IPS-15b (cell line): ENCODE measurements around the gene TNS4.

Experiments
- H3K27me3 ChIP-seq: one replicate; pipeline ENCODE4 v1.6.1; 2013; ENCODE audit warnings: low read length; ENCODE audit not compliant: control insufficient read depth, insufficient read depth
- H3K36me3 ChIP-seq: one replicate; pipeline ENCODE4 v1.6.1; 2013; ENCODE audit warnings: low read length; ENCODE audit not compliant: control insufficient read depth, insufficient read depth
- H3K4me1 ChIP-seq: one replicate; pipeline ENCODE4 v1.6.1; 2013; ENCODE audit warnings: mild to moderate bottlenecking, low read length; ENCODE audit not compliant: control insufficient read depth, insufficient read depth
- H3K4me3 ChIP-seq: one replicate; pipeline ENCODE4 v1.5.1; 2013; ENCODE audit warnings: low read depth, low read length
- H3K9ac ChIP-seq: one replicate; pipeline ENCODE4 v1.6.1; 2013; ENCODE audit warnings: low read depth, mild to moderate bottlenecking, low read length
- H3K9me3 ChIP-seq: one replicate; pipeline ENCODE4 v1.6.1; 2013; ENCODE audit warnings: mild to moderate bottlenecking, low read length; ENCODE audit not compliant: control insufficient read depth, insufficient read depth

The TNS4 gene

DNA sequence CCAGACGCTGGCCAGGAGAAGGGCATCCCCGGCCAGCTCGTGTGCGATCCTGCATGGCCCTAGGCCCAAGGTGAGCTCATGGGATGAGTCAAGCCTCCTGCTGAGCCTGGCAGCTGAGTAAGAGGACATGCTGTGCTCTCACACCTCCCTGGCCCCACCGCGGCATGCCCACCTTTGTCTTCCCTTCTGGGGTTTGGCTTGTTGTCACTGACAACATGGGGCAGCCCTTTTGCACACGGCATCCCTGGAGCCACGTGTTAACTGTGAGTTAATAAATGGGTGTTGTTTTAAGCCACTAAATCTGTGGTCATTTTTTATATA, 8.9 kb upstream of the TNS4 start:
- Histone ChIP-seq H3K4me1 (peaks cover 7% of the 10 kb centered on the region), H3K9me3 (no peaks in the 10 kb centered on the region), H3K27me3 (no peaks in the 10 kb centered on the region), H3K9ac (no peak overlapping the region), H3K4me3 (no peak overlapping the region), H3K36me3 (no peaks in the 10 kb centered on the region)

DNA sequence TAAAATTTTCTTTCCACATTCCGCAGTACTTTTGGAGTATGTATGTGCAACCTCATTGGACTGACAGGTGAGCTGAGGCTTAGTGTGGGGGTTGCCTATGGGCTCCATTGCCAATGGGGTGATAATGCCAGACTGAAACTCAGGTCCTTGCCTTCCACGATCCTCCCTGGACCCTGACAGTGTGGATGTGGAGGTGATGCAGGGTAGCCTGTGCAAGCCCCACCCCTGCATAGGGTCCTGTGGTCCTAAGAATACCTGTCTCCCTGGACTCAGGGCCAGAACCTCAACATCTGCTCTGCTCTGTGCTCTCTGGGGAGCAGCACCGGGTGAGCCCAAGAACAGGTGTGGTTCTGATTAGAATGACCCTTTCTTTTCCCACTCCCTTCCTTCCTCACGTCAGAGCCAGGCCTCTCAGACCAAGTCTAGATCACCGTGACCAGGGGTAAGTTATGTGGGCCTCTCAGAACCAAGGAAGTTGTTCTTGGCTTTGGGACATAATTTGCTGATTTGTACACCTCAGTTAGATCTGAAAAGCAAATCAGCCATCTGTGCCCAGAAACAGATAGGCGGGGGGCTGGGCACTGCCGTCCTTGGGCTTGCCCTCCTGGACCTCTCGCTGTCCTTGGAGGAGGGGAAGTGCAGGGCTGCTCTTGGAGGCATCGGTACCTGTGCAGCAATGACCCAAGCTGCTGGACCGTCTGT, 8.4 kb upstream of the TNS4 start:
- Histone ChIP-seq H3K9ac (no peak overlapping the region), H3K9me3 (no peaks in the 10 kb centered on the region), H3K27me3 (no peaks in the 10 kb centered on the region), H3K4me3 (no peak overlapping the region), H3K4me1 (peaks cover 7% of the 10 kb centered on the region), H3K36me3 (no peaks in the 10 kb centered on the region)

DNA sequence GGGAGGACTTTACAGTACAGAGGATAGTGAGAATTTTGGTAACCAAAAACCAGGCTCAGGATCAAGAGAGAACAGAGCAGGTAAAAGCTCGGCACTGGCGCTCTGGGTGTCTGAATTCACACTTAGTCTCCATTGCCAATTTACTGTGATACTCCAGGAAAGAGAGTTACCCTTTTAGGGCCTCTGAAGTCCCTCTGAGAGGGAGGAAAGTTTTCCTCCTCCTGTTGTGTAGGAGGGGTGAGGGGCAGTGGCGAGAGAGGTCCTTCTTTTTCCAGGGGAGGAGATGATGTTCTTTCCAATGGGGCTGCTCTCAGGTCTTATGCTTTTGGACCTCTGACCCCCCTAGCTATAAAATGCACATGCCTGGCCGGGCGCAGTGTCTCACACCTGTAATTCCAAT, 5.4 kb upstream of the TNS4 start:
- no peaks in the 10 kb centered on the region for H3K36me3 ChIP-seq
- H3K27me3 ChIP-seq: no peaks in the 10 kb centered on the region
- H3K4me1 ChIP-seq: peaks cover 7% of the 10 kb centered on the region
- H3K9ac ChIP-seq: no peak overlapping the region
- H3K9me3 ChIP-seq: no peaks in the 10 kb centered on the region
- H3K4me3 ChIP-seq: no peak overlapping the region

DNA sequence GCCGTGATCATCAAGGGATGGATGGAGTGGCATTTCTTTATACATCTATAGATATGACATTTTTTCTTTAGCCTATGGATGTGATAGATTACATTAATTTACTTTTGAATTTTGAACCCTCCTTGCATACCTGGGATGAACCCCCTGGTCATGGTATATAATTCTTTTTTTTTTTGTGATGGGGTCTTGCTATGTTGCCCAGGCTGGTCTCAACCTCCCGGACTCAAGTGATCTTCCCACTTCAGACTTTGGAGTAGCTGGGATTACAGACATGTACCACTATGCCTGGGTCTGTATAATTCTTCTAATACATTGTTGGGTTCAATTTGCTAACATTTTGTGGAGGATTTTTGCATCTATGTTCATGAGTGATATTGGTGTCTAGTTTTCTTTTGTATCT, 1.7 kb upstream of the TNS4 start:
- Histone ChIP-seq H3K4me3 (no peak overlapping the region), H3K4me1 (peaks cover 9% of the 10 kb centered on the region), H3K9ac (no peak overlapping the region), H3K9me3 (no peaks in the 10 kb centered on the region), H3K27me3 (peaks cover 2% of the 10 kb centered on the region), H3K36me3 (no peaks in the 10 kb centered on the region)

DNA sequence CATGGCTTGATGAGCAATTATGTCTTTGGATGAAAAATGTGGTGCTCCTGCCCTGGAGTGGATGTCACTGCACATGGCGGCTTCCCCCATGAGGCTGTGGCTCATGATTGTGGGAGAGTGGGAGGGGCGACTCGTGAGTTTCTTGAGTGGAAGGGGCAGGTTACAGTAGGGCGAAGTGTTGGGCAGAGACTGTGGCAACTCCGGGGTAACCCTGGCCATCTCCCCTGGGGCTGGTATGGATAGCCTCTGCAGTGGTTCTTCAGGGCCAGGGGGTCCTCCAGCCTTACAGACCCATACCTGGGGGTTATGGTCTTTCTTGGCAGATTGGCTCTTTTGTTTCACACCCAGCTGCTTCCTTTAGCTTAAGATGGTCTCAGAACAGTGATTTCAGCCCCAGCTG, 1.3 kb upstream of the TNS4 start:
- H3K36me3 ChIP-seq: no peaks in the 10 kb centered on the region

DNA sequence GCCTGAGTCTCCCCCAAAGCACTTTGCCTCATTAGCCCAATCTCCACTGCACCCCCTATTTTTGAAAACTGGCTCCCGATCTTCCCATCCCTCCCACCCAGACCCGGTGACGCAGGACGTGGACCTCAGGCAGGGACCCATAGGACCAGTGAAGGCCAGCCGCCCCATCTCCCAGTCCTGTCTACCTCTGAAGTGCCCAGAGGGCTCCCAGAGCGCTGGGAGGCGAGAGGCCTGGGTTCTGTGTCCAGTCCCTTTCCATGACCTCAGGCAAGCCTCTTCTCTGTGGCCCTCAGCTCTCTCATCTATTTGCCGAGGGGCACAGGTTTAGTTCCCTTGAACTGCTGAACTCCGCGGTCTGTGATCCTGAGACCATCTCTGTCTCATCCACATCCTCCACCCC, 714 bp downstream of the TNS4 start:
- Histone ChIP-seq H3K36me3 (no peaks in the 10 kb centered on the region), H3K4me3 (no peak overlapping the region), H3K9ac (no peak overlapping the region), H3K4me1 (peaks cover 8% of the 10 kb centered on the region), H3K9me3 (no peaks in the 10 kb centered on the region), H3K27me3 (peaks cover 2% of the 10 kb centered on the region)

More for the DNA sequence above, 1.3 kb upstream of the TNS4 start:
- H3K9me3 ChIP-seq: no peaks in the 10 kb centered on the region
- no peak overlapping the region for H3K4me3 ChIP-seq
- no peak overlapping the region for H3K9ac ChIP-seq
- peaks cover 11% of the 10 kb centered on the region for H3K4me1 ChIP-seq
- H3K27me3 ChIP-seq: peaks cover 2% of the 10 kb centered on the region

DNA sequence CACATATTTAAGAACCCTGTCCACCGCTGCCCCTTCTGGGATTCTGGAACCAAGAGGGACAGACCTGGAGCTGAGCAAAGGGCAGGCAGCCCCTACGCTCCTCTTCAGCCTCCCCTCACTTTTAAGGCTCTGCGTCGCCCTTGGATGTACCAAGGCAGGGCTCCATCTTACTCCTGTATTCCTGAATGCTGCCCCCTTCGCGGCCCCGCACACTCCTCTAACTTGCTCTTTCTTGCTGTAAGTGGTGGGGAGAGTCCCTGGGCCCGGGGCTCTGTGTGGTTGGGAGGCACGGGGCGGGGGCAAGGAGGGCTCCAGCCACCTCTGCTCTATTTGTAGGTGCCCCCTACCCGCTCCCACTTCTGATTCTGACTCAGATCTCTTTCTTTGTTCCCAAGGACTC, 1.2 kb downstream of the TNS4 start:
- H3K36me3 ChIP-seq: no peaks in the 10 kb centered on the region
- no peaks in the 10 kb centered on the region for H3K9me3 ChIP-seq
- H3K4me3 ChIP-seq: no peak overlapping the region
- peaks cover 2% of the 10 kb centered on the region for H3K27me3 ChIP-seq
- H3K9ac ChIP-seq: no peak overlapping the region
- H3K4me1 ChIP-seq: peaks cover 8% of the 10 kb centered on the region

DNA sequence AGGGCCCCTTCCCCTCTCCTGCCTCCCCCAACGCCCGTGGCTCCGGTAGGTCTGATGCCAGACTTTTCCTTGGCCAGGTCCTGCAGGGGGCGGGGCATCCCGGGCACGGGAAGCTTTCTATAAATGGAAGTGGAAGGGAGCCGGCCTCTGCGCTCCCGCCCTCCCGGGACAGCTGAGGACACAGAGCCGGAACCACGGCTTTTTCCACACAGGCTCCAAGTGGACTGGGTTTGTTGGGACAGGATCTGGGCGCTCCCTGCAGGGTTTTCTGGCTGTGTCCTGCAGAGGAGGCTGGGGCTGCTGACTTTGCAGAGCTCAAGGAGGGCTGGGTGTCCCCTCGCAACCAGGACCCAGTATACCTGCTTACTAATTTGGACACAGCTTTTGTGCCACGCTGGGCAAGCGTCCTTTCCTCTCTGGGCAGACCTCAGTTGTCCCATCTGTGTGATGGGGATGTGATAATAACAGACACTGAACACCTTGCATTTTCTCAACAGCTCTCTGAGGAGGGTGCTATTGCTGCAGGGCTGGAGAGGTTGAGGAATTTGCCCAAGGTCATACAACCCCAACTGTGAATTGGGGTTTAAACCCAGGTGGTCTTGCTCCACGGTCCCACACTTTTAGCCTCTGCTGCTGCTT, 1.8 kb downstream of the TNS4 start:
- Histone ChIP-seq H3K36me3 (no peaks in the 10 kb centered on the region), H3K4me3 (peak overlapping the region; percentile 13), H3K27me3 (peaks cover 2% of the 10 kb centered on the region), H3K9me3 (no peaks in the 10 kb centered on the region), H3K9ac (no peak overlapping the region), H3K4me1 (peaks cover 8% of the 10 kb centered on the region)

DNA sequence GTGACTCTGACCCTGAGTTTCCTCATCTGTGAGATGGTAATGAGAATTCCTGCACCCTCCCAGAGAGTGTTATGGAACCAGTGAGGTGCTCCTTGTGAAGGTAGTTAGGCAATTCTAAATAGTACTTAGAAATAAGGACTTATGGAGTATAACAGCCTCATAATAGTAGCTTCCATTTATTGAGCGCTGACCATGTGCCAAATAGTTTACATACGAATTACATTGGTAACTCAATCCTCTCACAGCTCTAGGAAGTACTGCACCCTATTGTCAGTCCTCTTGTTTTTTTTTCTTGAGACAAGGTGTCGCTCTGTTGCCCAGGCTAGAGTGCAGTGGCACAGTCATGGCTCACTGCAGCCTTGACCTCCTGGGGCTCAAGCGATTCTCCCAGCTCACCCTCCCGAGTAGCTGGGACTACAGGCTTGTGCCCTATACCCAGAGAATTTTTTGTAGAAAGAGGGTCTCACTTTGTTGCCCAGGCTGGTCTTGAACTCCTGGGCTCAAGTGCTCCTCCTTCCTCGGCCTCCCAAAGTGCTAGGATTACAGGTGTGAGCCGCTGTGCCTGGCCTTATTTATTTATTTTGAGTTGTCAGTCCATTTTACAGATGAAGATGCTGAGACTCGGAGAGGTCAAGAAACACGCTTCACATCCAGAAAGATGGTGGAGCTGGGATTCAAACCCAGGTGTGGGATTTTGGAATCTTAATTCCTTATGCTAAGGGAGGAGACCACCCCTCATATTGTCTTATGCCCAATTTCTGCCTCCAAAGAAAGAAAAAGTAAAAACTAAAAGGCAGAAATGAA, 2.9 kb downstream of the TNS4 start:
- Histone ChIP-seq H3K4me1 (peaks cover 8% of the 10 kb centered on the region), H3K36me3 (no peaks in the 10 kb centered on the region), H3K9ac (no peak overlapping the region), H3K4me3 (no peak overlapping the region), H3K27me3 (peaks cover 2% of the 10 kb centered on the region), H3K9me3 (no peaks in the 10 kb centered on the region)

DNA sequence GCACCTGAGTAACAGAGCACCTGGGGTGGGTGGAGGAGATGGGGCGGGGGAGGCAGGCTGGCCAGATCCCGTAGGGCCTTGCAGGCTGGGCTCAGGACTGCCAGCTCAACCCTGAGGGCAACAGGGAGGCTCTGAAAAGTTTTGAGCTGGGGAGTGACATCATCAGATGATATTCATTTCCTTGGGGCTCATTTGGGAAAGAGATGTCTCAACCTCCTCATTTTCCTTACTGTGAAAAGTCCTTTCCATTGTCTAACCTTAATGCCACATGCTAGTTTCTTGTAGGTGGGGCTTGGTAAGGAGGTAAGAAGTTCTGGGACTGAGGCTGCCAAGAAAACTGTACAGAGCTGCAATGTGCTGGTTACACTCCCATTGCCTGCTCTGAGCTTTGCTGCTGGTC, 3.7 kb downstream of the TNS4 start:
- no peak overlapping the region for H3K4me3 ChIP-seq
- peaks cover 8% of the 10 kb centered on the region for H3K4me1 ChIP-seq
- H3K9ac ChIP-seq: no peak overlapping the region
- no peaks in the 10 kb centered on the region for H3K36me3 ChIP-seq
- peaks cover 2% of the 10 kb centered on the region for H3K27me3 ChIP-seq
- H3K9me3 ChIP-seq: no peaks in the 10 kb centered on the region

DNA sequence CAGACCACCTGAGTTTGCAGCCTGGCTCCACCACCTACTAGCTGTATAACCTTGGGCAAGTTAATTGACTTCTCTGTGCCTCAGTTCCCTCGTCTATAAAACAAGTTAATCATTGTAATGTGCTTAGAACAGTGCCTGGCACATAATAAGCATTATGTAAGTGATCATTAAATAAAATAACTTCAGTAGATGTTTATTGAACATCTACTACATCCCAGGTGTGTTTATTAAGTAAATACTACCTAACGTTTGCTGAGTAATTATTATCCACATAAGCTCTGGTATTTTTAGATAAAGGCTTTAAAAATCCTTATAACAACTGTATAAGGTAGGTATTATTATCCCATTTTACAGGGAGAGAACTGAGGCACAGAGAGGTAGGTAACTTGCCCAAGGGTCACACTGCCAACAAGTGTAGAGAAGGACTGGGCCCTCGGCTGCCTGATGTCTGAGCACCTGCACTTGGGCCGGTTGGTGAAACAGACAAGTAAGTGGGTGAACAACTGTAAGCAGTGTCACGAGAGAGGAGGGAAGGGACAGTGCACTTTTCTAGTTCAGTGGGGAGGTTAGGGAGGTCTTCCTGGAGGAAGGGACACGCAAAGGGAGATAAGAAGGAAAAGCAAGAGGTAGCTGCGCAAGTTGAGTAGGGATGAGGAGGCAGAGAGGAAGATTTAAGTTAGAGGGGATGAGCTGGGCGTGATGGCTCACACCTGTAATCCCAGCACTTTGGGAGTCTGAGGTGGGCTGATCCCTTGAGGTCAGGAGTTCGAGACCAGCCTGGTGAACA, 4.6 kb downstream of the TNS4 start:
- H3K9ac ChIP-seq: no peak overlapping the region
- H3K27me3 ChIP-seq: peaks cover 2% of the 10 kb centered on the region
- H3K4me1 ChIP-seq: peaks cover 8% of the 10 kb centered on the region
- H3K36me3 ChIP-seq: no peaks in the 10 kb centered on the region
- no peaks in the 10 kb centered on the region for H3K9me3 ChIP-seq
- no peak overlapping the region for H3K4me3 ChIP-seq
